HCT116 (cell line): ENCODE data around the gene TMEM238. TPM values are rescaled to one million over a fixed set of nuclear protein-coding genes. Genes with fewer than 3 reads are reported as not detected.

Experiments used
- ATAC-seq: fragments of 200-7000 bp; cut with Tn5 transposase; 2 replicates; pipeline ENCODE4 v1.9.1; 2020; ENCODE audit warnings: mild to moderate bottlenecking, moderate library complexity
- Bru-seq: library from RNA; stranded (reverse); fragments of 400-500 nt; gene quantifications from one replicate; lab custom pipeline; 2021; lab: Mats Ljungman, UMichigan
- BruChase-seq, 2 experiments: library from RNA; stranded (reverse); fragments of 400-500 nt; gene quantifications; one replicate each; lab custom pipeline; 2021; lab: Mats Ljungman, UMichigan
- BruUV-seq: library from RNA; stranded (reverse); fragments of 400-500 nt; replicated peaks from 2 replicates; lab custom pipeline; 2021; lab: Mats Ljungman, UMichigan
- CTCF ChIA-PET: fragments of 300-600 bp; sonication (Branson Sonifier 250); formaldehyde crosslinking; loops from one replicate; lab custom pipeline; 2021; ENCODE audit warnings: antibody characterized with exemption; lab: Charles Lee
- POLR2A ChIA-PET: fragments of 300-600, 350-600 bp; sonication (Branson Sonifier 250); formaldehyde crosslinking; loops from one replicate; lab custom pipeline; 2021; ENCODE audit warnings: antibody characterized with exemption; lab: Charles Lee
- RAD21 ChIA-PET, 2 experiments: fragments of 300-600 bp; sonication (Branson Sonifier 250); formaldehyde crosslinking; loops; one replicate each; lab custom pipeline; 2023; ENCODE audit warnings: low total read pairs in 2 of 2; ENCODE audit not compliant: uncharacterized antibody in 2 of 2, unreplicated experiment in 2 of 2, low non-redundant PET in 1 of 2; lab: Charles Lee
- DNase-seq: peaks from one replicate; pipeline ENCODE4 v3.0.0-alpha.2; 2010; ENCODE audit warnings: low read depth, low spot score
- H2AFZ ChIP-seq: fragments of 200-600 bp; shearing (Covaris generic), sonication (generic); 2 replicates; pipeline ENCODE4 v1.6.1; 2017; ENCODE audit warnings: low read depth, mixed run types, mixed read lengths, antibody characterized with exemption, low read length; ENCODE audit not compliant: poor library complexity, severe bottlenecking
- H3K27ac ChIP-seq: 2 replicates; pipeline ENCODE4 v1.5.1; 2012; ENCODE audit warnings: low read depth, low read length
- H3K27me3 ChIP-seq: fragments of 200-600 bp; sonication (generic); 2 replicates; pipeline ENCODE4 v1.6.1; 2016; ENCODE audit warnings: mixed run types, low read length, mixed read lengths; ENCODE audit not compliant: insufficient read depth
- H3K36me3 ChIP-seq, 2 experiments: fragments of 200-500 bp in 1 of 2; fragments of 200-600 bp in 1 of 2; sonication (Bioruptor generic) in 1 of 2; sonication (generic) in 1 of 2; 2 replicates each; pipeline versions ENCODE4 v1.5.1 to v1.6.1; 2014 to 2016; ENCODE audit warnings: low read length in 2 of 2, inconsistent platforms in 1 of 2, mixed read lengths in 1 of 2, mixed run types in 1 of 2; ENCODE audit not compliant: insufficient read depth in 2 of 2, control insufficient read depth in 1 of 2
- H3K4me1 ChIP-seq, 2 experiments: fragments of 200-600 bp in 1 of 2; sonication (generic) in 1 of 2; 2 replicates each; pipeline versions ENCODE4 v1.5.1 to v1.6.1; 2012 to 2017; ENCODE audit warnings: low read length in 2 of 2, inconsistent platforms in 1 of 2, mild to moderate bottlenecking in 1 of 2, mixed read lengths in 1 of 2, mixed run types in 1 of 2, moderate library complexity in 1 of 2; ENCODE audit not compliant: insufficient read depth in 2 of 2, control insufficient read depth in 1 of 2
- H3K4me2 ChIP-seq: fragments of 200-600 bp; sonication (generic); 2 replicates; pipeline ENCODE4 v1.6.1; 2017; ENCODE audit warnings: mixed run types, low read length, mixed read lengths
- H3K4me3 ChIP-seq, 2 experiments: fragments of 200-600 bp in 1 of 2; sonication (generic) in 1 of 2; replicated peaks in 1 of 2; 2 replicates each; pipeline ENCODE4 v1.5.1; 2011 to 2016; ENCODE audit warnings: low read length in 2 of 2, control low read depth in 1 of 2, low read depth in 1 of 2, mild to moderate bottlenecking in 1 of 2, mixed read lengths in 1 of 2, mixed run types in 1 of 2
- H3K79me2 ChIP-seq: fragments of 200-600 bp; sonication (generic); 2 replicates; pipeline ENCODE4 v1.6.1; 2017; ENCODE audit warnings: mild to moderate bottlenecking, mixed run types, low read length, moderate library complexity, mixed read lengths; ENCODE audit not compliant: insufficient read depth
- H3K9ac ChIP-seq: fragments of 200-600 bp; sonication (generic); 2 replicates; pipeline ENCODE4 v1.6.1; 2016; ENCODE audit warnings: low read length, mixed read lengths
- H3K9me2 ChIP-seq: fragments of 200-600 bp; sonication (generic), shearing (Covaris generic); 2 replicates; pipeline ENCODE4 v1.6.1; 2017; ENCODE audit warnings: mixed run types, mild to moderate bottlenecking, moderate library complexity; ENCODE audit not compliant: insufficient read depth
- H3K9me3 ChIP-seq, 2 experiments: fragments of 200-500 bp in 1 of 2; fragments of 200-600 bp in 1 of 2; sonication (Bioruptor generic) in 1 of 2; sonication (generic) in 1 of 2; 2 replicates each; pipeline ENCODE4 v1.6.1; 2014 to 2017; ENCODE audit warnings: low read length in 2 of 2, mixed read lengths in 2 of 2, inconsistent platforms in 1 of 2, low read depth in 1 of 2, mild to moderate bottlenecking in 1 of 2, mixed run types in 1 of 2, moderate library complexity in 1 of 2; ENCODE audit not compliant: control insufficient read depth in 1 of 2, insufficient read depth in 1 of 2
- H4K20me1 ChIP-seq: fragments of 200-600 bp; sonication (generic), shearing (Covaris generic); 2 replicates; pipeline ENCODE4 v1.6.1; 2017; ENCODE audit warnings: mixed run types, mild to moderate bottlenecking, moderate library complexity; ENCODE audit not compliant: insufficient read depth
- EGR1 ChIP-seq: IDR thresholded peaks from 2 replicates; pipeline ENCODE4 v1.6.1; 2012; ENCODE audit warnings: low read depth
- MAX ChIP-seq: IDR thresholded peaks from 2 replicates; pipeline ENCODE4 v1.6.1; 2012
- POLR2A ChIP-seq: IDR thresholded peaks from 2 replicates; pipeline ENCODE4 v1.7.0; 2011; ENCODE audit warnings: borderline replicate concordance; ENCODE audit not compliant: insufficient read depth, insufficient read length; ENCODE audit errors: extremely low read depth
- POLR2AphosphoS5 ChIP-seq: IDR thresholded peaks from 2 replicates; pipeline ENCODE4 v1.6.1; 2011; ENCODE audit warnings: mild to moderate bottlenecking, low read depth, low read length, moderate library complexity
- SIN3A ChIP-seq: IDR thresholded peaks from 2 replicates; pipeline ENCODE4 v1.6.1; 2012; ENCODE audit warnings: low read depth
- ZFX ChIP-seq: fragments of 450-650 bp; IDR thresholded peaks from 2 replicates; pipeline ENCODE4 v1.6.1; 2017
- intact Hi-C: fragments of 100-400 bp; cut with micrococcal nuclease; formaldehyde crosslinking; loops from 2 replicates; pipeline ENCODE4 v1.10.0; 2022
- long read RNA-seq: library from polyadenylated mRNA; unstranded; transcript quantifications from one replicate; pipeline ENCODE4 v2.0.0, GENCODE V29; 2021; ENCODE audit not compliant: unreplicated experiment
- polyA plus RNA-seq: library from polyadenylated mRNA; unstranded; fragments of >200 nt; gene quantifications from 2 replicates; pipeline ENCODE4 v1.2.1, GENCODE V29; 2012; ENCODE audit warnings: missing spikeins
- total RNA-seq: library from RNA; stranded (reverse); gene quantifications from one replicate; pipeline ENCODE4 v1.2.1, GENCODE V29; 2021; ENCODE audit not compliant: unreplicated experiment
- TF ChIP-seq, protein P1 (sequence below): IDR thresholded peaks from 2 replicates; pipeline ENCODE4 v1.6.1; 2011; ENCODE audit warnings: mild to moderate bottlenecking, low read length, moderate library complexity; ENCODE audit not compliant: insufficient replicate concordance; ENCODE audit errors: extremely low read depth
- TF ChIP-seq, protein P2 (sequence below): IDR thresholded peaks from 2 replicates; pipeline ENCODE4 v1.6.1; 2012
- TF ChIP-seq, protein P3 (sequence below): IDR thresholded peaks from 2 replicates; pipeline ENCODE4 v1.6.1; 2012; ENCODE audit warnings: low read depth
- TF ChIP-seq, protein P4 (sequence below), 3 experiments: fragments of 200-600 bp in 1 of 3; sonication (generic) in 1 of 3; IDR thresholded peaks in 2 of 3; conservative IDR thresholded peaks in 1 of 3; 2 replicates each; pipeline ENCODE4 v1.5.1; 2012 to 2017; ENCODE audit warnings: low read depth in 2 of 3, low read length in 2 of 3, antibody characterized with exemption in 1 of 3, borderline replicate concordance in 1 of 3, control low read depth in 1 of 3, mild to moderate bottlenecking in 1 of 3, mixed read lengths in 1 of 3, mixed run types in 1 of 3, moderate library complexity in 1 of 3; ENCODE audit not compliant: insufficient read depth in 1 of 3

TMEM238 gene, protein sequence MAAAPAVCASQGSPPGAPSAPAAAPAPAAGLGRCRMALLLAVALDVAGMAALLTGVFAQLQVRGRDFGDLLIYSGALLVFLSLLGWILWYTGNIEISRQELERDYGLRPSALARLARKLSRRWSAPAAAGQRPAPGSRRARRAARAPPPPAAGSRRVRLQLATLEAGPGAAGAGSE
- total RNA-seq: 21.0 TPM
- polyA plus RNA-seq: 4.8 and 9.0 TPM in 2 replicates
- percentile 62 among the genes with signal in this experiment for Bru-seq, nascent RNA
- percentile 52 among the genes with signal in this experiment for BruChase-seq, experiment 1, labeled RNA remaining after a 6-hour chase
- percentile 61 among the genes with signal in this experiment for BruChase-seq, experiment 2, labeled RNA remaining after a 2-hour chase
- long read RNA-seq, transcript TMEM238-201 (2 exons, 1,000 nt): major isoform, 40 of 41 reads
- long read RNA-seq, partial matches to known transcripts: 0 of 41 reads
- long read RNA-seq, other reads (novel, unspliced or antisense): 1 of 41 reads

GRCh38 chr19:55384131-55384919 lies at the start of gene TMEM238:
TSS of gene TMEM238 (minus strand) at chr19:55384292. CDS start at chr19:55384259, 33 bp downstream.
- Histone ChIP-seq H3K9me2 (no peaks in the 10 kb centered on the region), H3K36me3 (peaks cover 17 to 34% of the 10 kb centered on the region in 2 experiments), H3K79me2 (peaks cover 61% of the 10 kb centered on the region), H3K9ac (peak within 1 kb of the TSS; percentile 94), H3K27me3 (no peaks in the 10 kb centered on the region), H3K9me3 (no peaks in the 10 kb centered on the region)
- RAD21 ChIA-PET: interaction anchor here (0.6 to 1.2 kb wide), 3 partner anchors 45 to 125 kb away, joined by 4 to 11 read pairs (median 4); partner anchors contain the start of genes KMT5C (in 1 of the 2) and PPP6R1 (in 1 of the 2)
- no peak for DNase-seq
- BruUV-seq: no TSS peak
- POLR2A ChIA-PET: interaction anchor here (0.7 to 2.9 kb wide), 13 partner anchors 9 to 270 kb away, joined by 3 to 13 read pairs (median 5); partner anchors contain the start of genes HSPBP1, PPP6R1 and UBE2S
- ATAC-seq: peak; percentile 41
- intact Hi-C loops: loop anchor here (2.0 to 5.0 kb wide), 2 partner anchors 46 to 82 kb away; partner anchors contain the start of gene KMT5C
- TF ChIP-seq SIN3A: peak; percentile 48; the same call in 1 of the 2 replicates
- TF ChIP-seq EGR1: no peak
- peak; percentile 45 for TF ChIP-seq POLR2AphosphoS5
- TF ChIP-seq, protein P1, sequence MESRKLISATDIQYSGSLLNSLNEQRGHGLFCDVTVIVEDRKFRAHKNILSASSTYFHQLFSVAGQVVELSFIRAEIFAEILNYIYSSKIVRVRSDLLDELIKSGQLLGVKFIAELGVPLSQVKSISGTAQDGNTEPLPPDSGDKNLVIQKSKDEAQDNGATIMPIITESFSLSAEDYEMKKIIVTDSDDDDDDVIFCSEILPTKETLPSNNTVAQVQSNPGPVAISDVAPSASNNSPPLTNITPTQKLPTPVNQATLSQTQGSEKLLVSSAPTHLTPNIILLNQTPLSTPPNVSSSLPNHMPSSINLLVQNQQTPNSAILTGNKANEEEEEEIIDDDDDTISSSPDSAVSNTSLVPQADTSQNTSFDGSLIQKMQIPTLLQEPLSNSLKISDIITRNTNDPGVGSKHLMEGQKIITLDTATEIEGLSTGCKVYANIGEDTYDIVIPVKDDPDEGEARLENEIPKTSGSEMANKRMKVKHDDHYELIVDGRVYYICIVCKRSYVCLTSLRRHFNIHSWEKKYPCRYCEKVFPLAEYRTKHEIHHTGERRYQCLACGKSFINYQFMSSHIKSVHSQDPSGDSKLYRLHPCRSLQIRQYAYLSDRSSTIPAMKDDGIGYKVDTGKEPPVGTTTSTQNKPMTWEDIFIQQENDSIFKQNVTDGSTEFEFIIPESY: no peak
- TF ChIP-seq ZFX: peak; percentile 85
- TF ChIP-seq MAX: peak; percentile 60
- TF ChIP-seq, protein P2, sequence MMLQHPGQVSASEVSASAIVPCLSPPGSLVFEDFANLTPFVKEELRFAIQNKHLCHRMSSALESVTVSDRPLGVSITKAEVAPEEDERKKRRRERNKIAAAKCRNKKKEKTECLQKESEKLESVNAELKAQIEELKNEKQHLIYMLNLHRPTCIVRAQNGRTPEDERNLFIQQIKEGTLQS: no peak
- TF ChIP-seq, protein P3, sequence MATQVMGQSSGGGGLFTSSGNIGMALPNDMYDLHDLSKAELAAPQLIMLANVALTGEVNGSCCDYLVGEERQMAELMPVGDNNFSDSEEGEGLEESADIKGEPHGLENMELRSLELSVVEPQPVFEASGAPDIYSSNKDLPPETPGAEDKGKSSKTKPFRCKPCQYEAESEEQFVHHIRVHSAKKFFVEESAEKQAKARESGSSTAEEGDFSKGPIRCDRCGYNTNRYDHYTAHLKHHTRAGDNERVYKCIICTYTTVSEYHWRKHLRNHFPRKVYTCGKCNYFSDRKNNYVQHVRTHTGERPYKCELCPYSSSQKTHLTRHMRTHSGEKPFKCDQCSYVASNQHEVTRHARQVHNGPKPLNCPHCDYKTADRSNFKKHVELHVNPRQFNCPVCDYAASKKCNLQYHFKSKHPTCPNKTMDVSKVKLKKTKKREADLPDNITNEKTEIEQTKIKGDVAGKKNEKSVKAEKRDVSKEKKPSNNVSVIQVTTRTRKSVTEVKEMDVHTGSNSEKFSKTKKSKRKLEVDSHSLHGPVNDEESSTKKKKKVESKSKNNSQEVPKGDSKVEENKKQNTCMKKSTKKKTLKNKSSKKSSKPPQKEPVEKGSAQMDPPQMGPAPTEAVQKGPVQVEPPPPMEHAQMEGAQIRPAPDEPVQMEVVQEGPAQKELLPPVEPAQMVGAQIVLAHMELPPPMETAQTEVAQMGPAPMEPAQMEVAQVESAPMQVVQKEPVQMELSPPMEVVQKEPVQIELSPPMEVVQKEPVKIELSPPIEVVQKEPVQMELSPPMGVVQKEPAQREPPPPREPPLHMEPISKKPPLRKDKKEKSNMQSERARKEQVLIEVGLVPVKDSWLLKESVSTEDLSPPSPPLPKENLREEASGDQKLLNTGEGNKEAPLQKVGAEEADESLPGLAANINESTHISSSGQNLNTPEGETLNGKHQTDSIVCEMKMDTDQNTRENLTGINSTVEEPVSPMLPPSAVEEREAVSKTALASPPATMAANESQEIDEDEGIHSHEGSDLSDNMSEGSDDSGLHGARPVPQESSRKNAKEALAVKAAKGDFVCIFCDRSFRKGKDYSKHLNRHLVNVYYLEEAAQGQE: no peak
- no peak for TF ChIP-seq POLR2A
- TF ChIP-seq, protein P4, sequence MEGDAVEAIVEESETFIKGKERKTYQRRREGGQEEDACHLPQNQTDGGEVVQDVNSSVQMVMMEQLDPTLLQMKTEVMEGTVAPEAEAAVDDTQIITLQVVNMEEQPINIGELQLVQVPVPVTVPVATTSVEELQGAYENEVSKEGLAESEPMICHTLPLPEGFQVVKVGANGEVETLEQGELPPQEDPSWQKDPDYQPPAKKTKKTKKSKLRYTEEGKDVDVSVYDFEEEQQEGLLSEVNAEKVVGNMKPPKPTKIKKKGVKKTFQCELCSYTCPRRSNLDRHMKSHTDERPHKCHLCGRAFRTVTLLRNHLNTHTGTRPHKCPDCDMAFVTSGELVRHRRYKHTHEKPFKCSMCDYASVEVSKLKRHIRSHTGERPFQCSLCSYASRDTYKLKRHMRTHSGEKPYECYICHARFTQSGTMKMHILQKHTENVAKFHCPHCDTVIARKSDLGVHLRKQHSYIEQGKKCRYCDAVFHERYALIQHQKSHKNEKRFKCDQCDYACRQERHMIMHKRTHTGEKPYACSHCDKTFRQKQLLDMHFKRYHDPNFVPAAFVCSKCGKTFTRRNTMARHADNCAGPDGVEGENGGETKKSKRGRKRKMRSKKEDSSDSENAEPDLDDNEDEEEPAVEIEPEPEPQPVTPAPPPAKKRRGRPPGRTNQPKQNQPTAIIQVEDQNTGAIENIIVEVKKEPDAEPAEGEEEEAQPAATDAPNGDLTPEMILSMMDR (IDR thresholded peaks at IDR 0.05 in 2 of 3, conservative IDR thresholded peaks at IDR 0.05 in 1 of 3; ENCODE audit: borderline replicate concordance in 1 of 3, insufficient read depth in 1 of 3, low read depth in 2 of 3, low read length in 2 of 3): no peak
- TF ChIP-seq, all 23 proteins: peak for 4
- CTCF ChIA-PET: interaction anchor here (0.9 to 1.7 kb wide), 5 partner anchors 57 to 243 kb away, joined by 3 to 12 read pairs (median 3); no protein-coding TSS in a partner anchor
- Histone ChIP-seq H4K20me1 (peaks cover 29% of the 10 kb centered on the region; the same call in 1 of the 2 replicates), H3K4me1 (peaks cover 6 to 56% of the 10 kb centered on the region in 2 experiments; a peak in 3 of 4 replicates), H3K4me2 (peak within 1 kb of the TSS; percentile 99), H3K4me3 (peak within 1 kb of the TSS; percentile 99 to 100), H3K27ac (peak within 1 kb of the TSS; percentile 99), H2AFZ (no peak within 1 kb of the TSS)
